ENCODE results near the gene TMEM255A. TPM values are rescaled to one million over a fixed set of nuclear protein-coding genes. Genes with fewer than 3 reads are reported as not detected.
"Not testable (repeated sequence)": the region's sequence is repeated elsewhere in the genome, so short reads cannot be mapped to it uniquely, and the experiment has no call there.

TMEM255A gene
- total RNA-seq: not detected

- ChIA-PET CTCF (interaction anchor here (0.7 kb wide), 1 partner anchor 35 kb away, joined by 3 read pairs; no protein-coding TSS in a partner anchor), POLR2A (no interaction called here)
- Mint-ChIP-seq H3K4me1 (ENCODE audit: low read depth) (peaks cover 10% of the 10 kb centered on the region), H3K27me3 (peaks cover 11% of the 10 kb centered on the region), H3K9me3 (no peaks in the 10 kb centered on the region), H3K36me3 (peaks cover 1% of the 10 kb centered on the region), H3K27ac (no peak within 1 kb of the TSS), H3K4me3 (peak within 1 kb of the TSS; percentile 71)
- intact Hi-C loops (cut with micrococcal nuclease): no loop called here
- no peak for DNase-seq
Measured at GRCh38 chrX:120310861-120311726, at the start of gene TMEM255A. TSS of gene TMEM255A (minus strand) at chrX:120311461. CDS start at chrX:120311309, 152 bp downstream.

GRCh38 chrX:120358737-120359456 is 47.6 kb upstream of the TMEM255A start:
- Mint-ChIP-seq H3K4me1 (ENCODE audit: low read depth) (peaks cover 7% of the 10 kb centered on the region), H3K36me3 (no peaks in the 10 kb centered on the region), H3K9me3 (no peaks in the 10 kb centered on the region), H3K27ac (no peak overlapping the region), H3K4me3 (no peak overlapping the region), H3K27me3 (no peaks in the 10 kb centered on the region)
- CTCF ChIA-PET: no interaction called here
- DNase-seq: peak; percentile 64
- POLR2A ChIA-PET: no interaction called here
- intact Hi-C loops (cut with micrococcal nuclease): no loop called here

GRCh38 chrX:120357186-120357585 is 45.9 kb upstream of the TMEM255A start:
- Mint-ChIP-seq H3K9me3 (no peaks in the 10 kb centered on the region), H3K27ac (no peak overlapping the region), H3K4me3 (no peak overlapping the region), H3K4me1 (ENCODE audit: low read depth) (peaks cover 7% of the 10 kb centered on the region), H3K27me3 (no peaks in the 10 kb centered on the region), H3K36me3 (no peaks in the 10 kb centered on the region)
- no peak for DNase-seq
- intact Hi-C loops (cut with micrococcal nuclease): no loop called here
- ChIA-PET POLR2A (no interaction called here), CTCF (interaction anchor here (0.6 kb wide), 1 partner anchor 24 kb away, joined by 3 read pairs; no protein-coding TSS in a partner anchor)

- Mint-ChIP-seq H3K36me3 (no peaks in the 10 kb centered on the region), H3K9me3 (no peaks in the 10 kb centered on the region), H3K27me3 (no peaks in the 10 kb centered on the region), H3K4me3 (no peak overlapping the region), H3K27ac (no peak overlapping the region), H3K4me1 (ENCODE audit: low read depth) (peaks cover 7% of the 10 kb centered on the region)
- POLR2A ChIA-PET: no interaction called here
- DNase-seq: no peak
- intact Hi-C loops (cut with micrococcal nuclease): no loop called here
- CTCF ChIA-PET: no interaction called here
Measured at GRCh38 chrX:120356084-120356483, 44.8 kb upstream of the TMEM255A start.

GRCh38 chrX:120350450-120351138 is 39.3 kb upstream of the TMEM255A start:
- Mint-ChIP-seq H3K36me3 (no peaks in the 10 kb centered on the region), H3K27me3 (no peaks in the 10 kb centered on the region), H3K4me3 (no peak overlapping the region), H3K4me1 (ENCODE audit: low read depth) (no peaks in the 10 kb centered on the region), H3K27ac (no peak overlapping the region), H3K9me3 (no peaks in the 10 kb centered on the region)
- no peak for DNase-seq
- ChIA-PET POLR2A (no interaction called here), CTCF (no interaction called here)
- intact Hi-C loops (cut with micrococcal nuclease): no loop called here

GRCh38 chrX:120344566-120344965 is 33.3 kb upstream of the TMEM255A start:
- H3K9me3 Mint-ChIP-seq; H3K4me3 Mint-ChIP-seq; H3K36me3 Mint-ChIP-seq; H3K27ac Mint-ChIP-seq; CTCF ChIA-PET; intact Hi-C loops (cut with micrococcal nuclease); POLR2A ChIA-PET; H3K27me3 Mint-ChIP-seq; DNase-seq: not testable (repeated sequence)
- H3K4me1 Mint-ChIP-seq (ENCODE audit: low read depth): peaks cover 11% of the 10 kb centered on the region

- no peaks in the 10 kb centered on the region for H3K4me1 Mint-ChIP-seq (ENCODE audit: low read depth)
- intact Hi-C loops (cut with micrococcal nuclease): no loop called here
- DNase-seq: no peak
- no peak overlapping the region for H3K27ac Mint-ChIP-seq
- peaks cover 35% of the 10 kb centered on the region for H3K9me3 Mint-ChIP-seq
- ChIA-PET CTCF (no interaction called here), POLR2A (no interaction called here)
- H3K4me3 Mint-ChIP-seq: no peak overlapping the region
- peaks cover 2% of the 10 kb centered on the region for H3K36me3 Mint-ChIP-seq
- H3K27me3 Mint-ChIP-seq: no peaks in the 10 kb centered on the region
Measured at GRCh38 chrX:120336899-120337298, 25.6 kb upstream of the TMEM255A start.

- Mint-ChIP-seq H3K36me3 (peaks cover 2% of the 10 kb centered on the region), H3K4me1 (ENCODE audit: low read depth) (no peaks in the 10 kb centered on the region), H3K27ac (no peak overlapping the region), H3K27me3 (no peaks in the 10 kb centered on the region), H3K4me3 (no peak overlapping the region), H3K9me3 (peaks cover 31% of the 10 kb centered on the region)
- intact Hi-C loops (cut with micrococcal nuclease): no loop called here
- POLR2A ChIA-PET: no interaction called here
- no peak for DNase-seq
- CTCF ChIA-PET: interaction anchor here (0.6 kb wide), 1 partner anchor 18 kb away, joined by 3 read pairs; no protein-coding TSS in a partner anchor
Measured at GRCh38 chrX:120335289-120335688, 24.0 kb upstream of the TMEM255A start.

GRCh38 chrX:120334603-120335002 is 23.3 kb upstream of the TMEM255A start:
- ChIA-PET CTCF (no interaction called here), POLR2A (no interaction called here)
- peaks cover 2% of the 10 kb centered on the region for H3K36me3 Mint-ChIP-seq
- H3K27ac Mint-ChIP-seq: no peak overlapping the region
- intact Hi-C loops (cut with micrococcal nuclease): no loop called here
- no peak overlapping the region for H3K4me3 Mint-ChIP-seq
- H3K27me3 Mint-ChIP-seq: no peaks in the 10 kb centered on the region
- peaks cover 31% of the 10 kb centered on the region for H3K9me3 Mint-ChIP-seq
- no peak for DNase-seq
- H3K4me1 Mint-ChIP-seq (ENCODE audit: low read depth): no peaks in the 10 kb centered on the region

GRCh38 chrX:120334151-120334550 is 22.9 kb upstream of the TMEM255A start:
- Mint-ChIP-seq H3K36me3 (peaks cover 2% of the 10 kb centered on the region), H3K27ac (no peak overlapping the region), H3K9me3 (peaks cover 27% of the 10 kb centered on the region), H3K4me3 (no peak overlapping the region), H3K27me3 (no peaks in the 10 kb centered on the region), H3K4me1 (ENCODE audit: low read depth) (no peaks in the 10 kb centered on the region)
- intact Hi-C loops (cut with micrococcal nuclease): no loop called here
- ChIA-PET CTCF (no interaction called here), POLR2A (no interaction called here)
- no peak for DNase-seq

GRCh38 chrX:120332394-120332793 is 21.1 kb upstream of the TMEM255A start:
- Mint-ChIP-seq H3K27me3 (no peaks in the 10 kb centered on the region), H3K9me3 (peaks cover 16% of the 10 kb centered on the region), H3K36me3 (no peaks in the 10 kb centered on the region), H3K4me3 (no peak overlapping the region), H3K27ac (no peak overlapping the region), H3K4me1 (ENCODE audit: low read depth) (no peaks in the 10 kb centered on the region)
- DNase-seq: no peak
- CTCF ChIA-PET: interaction anchor here (1.0 kb wide), 1 partner anchor 143 kb away, joined by 4 read pairs; no protein-coding TSS in a partner anchor
- intact Hi-C loops (cut with micrococcal nuclease): no loop called here
- POLR2A ChIA-PET: no interaction called here

GRCh38 chrX:120331116-120331515 is 19.9 kb upstream of the TMEM255A start:
- ChIA-PET POLR2A (no interaction called here), CTCF (no interaction called here)
- Mint-ChIP-seq H3K4me3 (no peak overlapping the region), H3K36me3 (no peaks in the 10 kb centered on the region), H3K27ac (no peak overlapping the region), H3K27me3 (no peaks in the 10 kb centered on the region), H3K4me1 (ENCODE audit: low read depth) (no peaks in the 10 kb centered on the region), H3K9me3 (peaks cover 4% of the 10 kb centered on the region)
- intact Hi-C loops (cut with micrococcal nuclease): no loop called here
- no peak for DNase-seq
